Measurements from ENCODE around the gene ETFDH.

DNA sequence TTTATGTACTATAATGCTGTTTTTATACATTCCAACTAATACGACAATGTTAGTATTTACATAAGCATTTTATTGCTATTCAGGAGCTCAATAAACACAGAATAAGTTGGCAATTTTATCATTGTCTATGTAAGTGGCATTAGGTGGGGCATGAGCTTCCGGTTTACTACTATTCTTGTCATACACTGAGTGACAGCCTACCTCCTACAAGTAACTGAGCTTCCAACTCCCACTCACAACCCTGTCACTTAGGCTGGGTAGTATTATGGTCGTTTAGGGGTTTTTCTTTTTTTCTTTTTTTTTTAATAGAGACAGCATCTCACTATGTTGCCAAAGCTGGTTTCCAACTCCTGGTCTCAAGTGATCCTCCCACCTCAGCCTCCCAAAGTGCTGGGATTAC lies 43.7 kb downstream of the ETFDH start:
- no peak for TF ChIP-seq CTCF (conservative IDR thresholded peaks at IDR 0.05; ENCODE audit: low read depth in 2 of 2)
- TF ChIP-seq POLR2AphosphoS5 (IDR thresholded peaks at IDR 0.05; ENCODE audit: low read depth), result no peak
- TF ChIP-seq JUNB (IDR thresholded peaks at IDR 0.05; ENCODE audit: unreplicated experiment), result no peak
- no peak for TF ChIP-seq EZH2phosphoT487 (IDR thresholded peaks at IDR 0.05; ENCODE audit: unreplicated experiment)

All from GM23338 (cell line).